IPS-20b (cell line): ENCODE results near the gene LRRC49.
A peak's percentile ranks its signal among the peaks of the same experiment; 100 is the strongest.

Source experiments
- H3K27ac ChIP-seq: one replicate; pipeline ENCODE4 v1.5.1; 2013; ENCODE audit warnings: low read length
- H3K27me3 ChIP-seq: 2 replicates; pipeline ENCODE4 v1.6.1; 2013; ENCODE audit warnings: mild to moderate bottlenecking, low read length, inconsistent platforms; ENCODE audit not compliant: insufficient read depth
- H3K36me3 ChIP-seq: 2 replicates; pipeline ENCODE4 v1.6.1; 2013; ENCODE audit warnings: low read depth, mild to moderate bottlenecking, inconsistent platforms, low read length, moderate library complexity; ENCODE audit not compliant: insufficient read depth
- H3K4me1 ChIP-seq: 2 replicates; pipeline ENCODE4 v1.6.1; 2013; ENCODE audit warnings: mild to moderate bottlenecking, control low read depth, inconsistent platforms, low read length, moderate library complexity; ENCODE audit not compliant: insufficient read depth
- H3K4me3 ChIP-seq: 2 replicates; pipeline ENCODE4 v1.5.1; 2013; ENCODE audit warnings: mild to moderate bottlenecking, low read length, inconsistent platforms
- H3K9ac ChIP-seq: 2 replicates; pipeline ENCODE4 v1.6.1; 2013; ENCODE audit warnings: low read depth, mild to moderate bottlenecking, inconsistent platforms, low read length, moderate library complexity
- H3K9me3 ChIP-seq: 2 replicates; pipeline ENCODE4 v1.6.1; 2013; ENCODE audit warnings: mild to moderate bottlenecking, low read depth, low read length, inconsistent platforms; ENCODE audit not compliant: insufficient read depth

Gene LRRC49

DNA sequence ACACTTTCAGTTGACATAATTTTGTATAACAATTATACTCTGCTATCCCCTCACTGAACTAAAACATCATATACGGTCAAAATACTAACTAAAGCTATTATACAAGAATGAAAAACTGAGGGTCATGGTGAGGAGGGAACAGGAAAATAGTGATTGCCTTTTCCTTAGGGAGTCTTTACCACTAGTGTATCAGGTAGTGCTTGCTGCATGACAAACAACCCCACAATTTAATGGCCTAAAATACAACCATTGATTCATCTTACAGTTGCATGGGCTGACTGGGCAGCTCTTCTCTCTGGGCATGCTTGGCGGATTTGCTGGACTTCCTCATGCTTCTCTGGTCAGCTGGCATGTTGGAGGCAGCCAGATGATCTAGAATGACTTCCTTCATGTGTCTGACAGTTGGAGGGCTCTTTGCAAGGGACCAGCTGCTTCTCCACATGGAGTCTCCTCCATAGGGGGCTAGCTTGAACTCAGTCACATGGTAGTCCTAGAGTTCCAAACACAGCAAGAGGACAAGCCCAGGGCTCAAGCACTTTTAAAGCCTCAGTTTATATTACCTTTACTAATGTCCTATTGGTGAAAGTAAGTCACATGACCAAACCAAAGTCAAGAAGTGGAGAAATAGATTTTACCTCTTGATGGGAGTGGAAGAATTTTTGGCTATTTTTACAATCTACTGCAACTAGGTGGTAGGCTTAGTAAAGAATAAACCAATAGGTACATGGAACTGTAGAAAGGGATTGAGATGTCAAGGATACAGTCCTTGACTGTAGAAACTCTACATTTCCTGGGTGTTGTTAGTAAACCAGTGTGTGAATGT is 19.2 kb upstream of the LRRC49 start:
- Histone ChIP-seq H3K4me1 (no peaks in the 10 kb centered on the region), H3K4me3 (no peak overlapping the region), H3K27ac (no peak overlapping the region), H3K9me3 (peaks cover 7% of the 10 kb centered on the region), H3K36me3 (no peaks in the 10 kb centered on the region), H3K27me3 (no peaks in the 10 kb centered on the region), H3K9ac (no peak overlapping the region)

DNA sequence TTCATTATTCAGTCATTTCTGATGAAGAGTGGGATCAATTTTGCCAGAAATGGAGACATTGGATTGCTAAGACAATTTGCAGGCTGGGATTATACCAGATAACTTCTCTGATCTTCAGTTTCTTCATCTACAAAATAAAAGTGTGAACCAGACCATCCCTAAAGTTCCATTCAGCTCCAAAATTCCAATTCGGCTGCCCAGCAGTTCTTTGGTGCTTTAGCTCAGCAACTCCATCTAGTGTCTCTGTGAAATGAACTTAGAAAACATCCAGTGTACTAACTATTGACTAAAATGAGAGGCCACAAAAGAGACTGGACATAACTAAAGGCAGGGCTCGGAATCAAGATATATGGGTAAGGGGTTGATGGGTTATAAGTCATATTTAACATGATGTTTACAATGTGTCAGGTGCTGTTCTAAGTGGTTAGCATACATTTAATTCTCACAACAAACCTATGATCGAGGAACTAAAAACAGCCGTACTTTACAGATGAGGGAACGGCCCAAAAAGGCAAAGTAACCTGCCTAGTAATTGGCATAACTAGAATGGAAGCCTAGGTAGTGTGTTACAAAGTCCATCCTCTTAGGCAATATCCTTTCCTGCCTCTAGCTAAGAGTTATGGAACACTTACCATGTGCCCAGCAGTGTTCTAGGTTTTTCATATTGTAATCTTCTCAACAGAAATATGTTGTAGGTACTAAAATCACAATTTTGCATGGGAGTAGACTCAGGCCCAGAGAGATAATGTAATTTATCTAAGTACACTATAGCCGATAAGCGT is 17.4 kb upstream of the LRRC49 start:
- Histone ChIP-seq H3K27ac (no peak overlapping the region), H3K27me3 (no peaks in the 10 kb centered on the region), H3K4me3 (no peak overlapping the region), H3K36me3 (no peaks in the 10 kb centered on the region), H3K9me3 (peaks cover 7% of the 10 kb centered on the region), H3K4me1 (no peaks in the 10 kb centered on the region), H3K9ac (no peak overlapping the region)

DNA sequence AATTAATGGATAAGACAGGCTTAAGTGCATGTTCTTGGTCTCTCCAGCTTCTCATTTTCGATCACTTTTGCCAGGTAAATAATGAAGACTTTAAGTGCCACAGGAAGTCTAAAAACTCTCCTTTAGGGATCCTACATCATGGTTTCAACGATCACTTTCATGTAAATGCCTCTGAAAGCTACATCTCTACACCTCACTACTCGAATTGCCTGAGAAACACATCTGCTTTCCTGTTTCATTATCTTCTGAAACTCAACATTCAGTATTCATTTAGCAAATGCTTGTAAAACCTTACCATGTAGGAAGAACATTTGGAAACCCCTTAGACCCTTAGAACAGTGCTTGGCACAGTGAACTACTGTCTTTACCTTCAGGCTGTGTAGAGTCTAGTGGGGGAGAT is 16.6 kb upstream of the LRRC49 start:
- Histone ChIP-seq H3K4me3 (no peak overlapping the region), H3K9ac (no peak overlapping the region), H3K4me1 (no peaks in the 10 kb centered on the region), H3K9me3 (peaks cover 7% of the 10 kb centered on the region), H3K36me3 (no peaks in the 10 kb centered on the region), H3K27ac (no peak overlapping the region), H3K27me3 (no peaks in the 10 kb centered on the region)

- H3K4me3 ChIP-seq, result no peak overlapping the region
- H3K27me3 ChIP-seq, result no peaks in the 10 kb centered on the region
- H3K4me1 ChIP-seq, result no peaks in the 10 kb centered on the region
- H3K9me3 ChIP-seq, result peaks cover 7% of the 10 kb centered on the region
- no peaks in the 10 kb centered on the region for H3K36me3 ChIP-seq
- H3K27ac ChIP-seq, result no peak overlapping the region
- H3K9ac ChIP-seq, result no peak overlapping the region
These were observed 15.9 kb upstream of the LRRC49 start for GRCh38 chr15:70876683-70877082.

GRCh38 chr15:70879401-70879800 is 13.2 kb upstream of the LRRC49 start:
- H3K9ac ChIP-seq, result no peak overlapping the region
- H3K4me1 ChIP-seq, result no peaks in the 10 kb centered on the region
- no peak overlapping the region for H3K27ac ChIP-seq
- peaks cover 3% of the 10 kb centered on the region; the same call in 1 of the 2 replicates for H3K36me3 ChIP-seq
- no peaks in the 10 kb centered on the region for H3K27me3 ChIP-seq
- H3K9me3 ChIP-seq, result no peaks in the 10 kb centered on the region
- no peak overlapping the region for H3K4me3 ChIP-seq

DNA sequence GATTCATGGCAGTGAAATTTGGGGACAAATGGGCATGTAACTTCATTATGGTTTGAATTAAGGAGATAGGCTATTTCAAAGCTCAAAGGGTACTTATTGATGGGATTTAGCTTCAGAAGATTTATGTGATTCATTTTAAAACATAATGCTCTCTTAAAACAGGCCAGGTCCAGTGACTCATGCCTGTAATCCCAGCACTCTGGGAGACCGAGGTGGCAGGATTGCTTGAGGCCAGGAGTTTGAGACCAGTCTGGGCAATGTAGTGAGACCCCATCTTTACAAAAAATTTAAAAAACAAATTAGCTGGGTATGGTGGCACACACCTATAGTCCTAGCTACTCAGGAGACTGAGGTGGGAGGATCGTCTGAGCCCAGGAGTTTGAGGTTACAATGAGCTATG is 11.8 kb upstream of the LRRC49 start:
- Histone ChIP-seq H3K9me3 (no peaks in the 10 kb centered on the region), H3K9ac (no peak overlapping the region), H3K4me1 (no peaks in the 10 kb centered on the region), H3K27me3 (no peaks in the 10 kb centered on the region), H3K27ac (no peak overlapping the region), H3K4me3 (no peak overlapping the region), H3K36me3 (peaks cover 3% of the 10 kb centered on the region; the same call in 1 of the 2 replicates)

DNA sequence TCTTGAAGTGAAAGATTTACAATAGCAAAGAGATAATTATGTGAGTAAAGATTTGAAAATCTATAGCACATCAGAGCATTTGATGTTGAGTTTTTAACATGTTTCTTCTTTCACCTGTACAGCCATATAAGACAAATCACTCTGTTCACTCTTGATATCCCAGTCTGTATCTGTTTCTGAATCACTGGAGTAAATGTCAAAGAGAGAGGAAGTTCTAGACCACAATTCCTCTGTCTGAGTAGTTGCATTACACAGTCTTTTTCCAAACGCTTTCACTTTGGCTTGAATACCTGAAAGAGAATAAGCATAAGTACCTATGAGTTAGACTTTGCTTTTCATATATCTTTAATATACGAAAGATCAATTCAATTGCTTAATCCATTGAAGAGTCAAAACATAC is 10.3 kb upstream of the LRRC49 start:
- Histone ChIP-seq H3K4me3 (no peak overlapping the region), H3K27me3 (no peaks in the 10 kb centered on the region), H3K4me1 (no peaks in the 10 kb centered on the region), H3K9me3 (no peaks in the 10 kb centered on the region), H3K27ac (no peak overlapping the region), H3K36me3 (peaks cover 3% of the 10 kb centered on the region; the same call in 1 of the 2 replicates), H3K9ac (no peak overlapping the region)

DNA sequence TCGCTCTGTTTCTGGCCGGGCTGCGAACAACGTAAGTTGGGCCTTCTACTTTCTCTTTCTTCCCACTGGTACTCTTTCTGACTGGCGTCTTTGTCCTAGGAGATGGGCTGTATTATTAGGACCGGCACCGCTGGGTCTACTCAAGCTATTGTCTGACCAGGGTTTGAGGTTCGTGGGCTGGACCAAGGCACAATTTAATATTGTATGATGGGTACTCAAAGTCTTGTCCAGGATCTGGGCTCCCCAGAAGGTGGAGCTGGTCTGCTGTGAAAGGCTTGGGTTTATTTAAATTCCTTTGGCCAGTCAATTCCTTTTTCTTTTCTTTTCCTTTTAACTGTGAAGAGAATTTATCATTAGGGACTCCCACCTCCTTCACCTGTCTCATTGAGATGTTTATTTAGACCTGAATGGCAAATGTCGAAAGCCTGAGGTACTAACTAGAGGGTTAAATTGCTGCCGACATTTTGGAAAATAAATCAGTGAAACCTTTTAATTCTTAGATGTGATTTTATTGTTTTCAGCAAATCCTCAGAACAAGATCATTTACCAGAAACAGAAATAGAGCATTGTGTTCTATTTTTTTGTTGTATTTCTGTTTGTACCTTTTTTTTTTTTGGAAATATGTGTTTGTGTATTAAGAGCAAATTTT is 410 bp downstream of the LRRC49 start:
- Histone ChIP-seq H3K36me3 (peaks cover 8% of the 10 kb centered on the region; the same call in 1 of the 2 replicates), H3K9me3 (no peaks in the 10 kb centered on the region), H3K4me1 (peaks cover 10% of the 10 kb centered on the region; the same call in 1 of the 2 replicates), H3K4me3 (peak overlapping the region; percentile 80), H3K9ac (peak overlapping the region; percentile 81; the same call in 1 of the 2 replicates), H3K27ac (no peak overlapping the region), H3K27me3 (no peaks in the 10 kb centered on the region)

GRCh38 chr15:70902107-70902506 is 9.5 kb downstream of the LRRC49 start:
- Histone ChIP-seq H3K9ac (no peak overlapping the region), H3K27ac (no peak overlapping the region), H3K9me3 (no peaks in the 10 kb centered on the region)

DNA sequence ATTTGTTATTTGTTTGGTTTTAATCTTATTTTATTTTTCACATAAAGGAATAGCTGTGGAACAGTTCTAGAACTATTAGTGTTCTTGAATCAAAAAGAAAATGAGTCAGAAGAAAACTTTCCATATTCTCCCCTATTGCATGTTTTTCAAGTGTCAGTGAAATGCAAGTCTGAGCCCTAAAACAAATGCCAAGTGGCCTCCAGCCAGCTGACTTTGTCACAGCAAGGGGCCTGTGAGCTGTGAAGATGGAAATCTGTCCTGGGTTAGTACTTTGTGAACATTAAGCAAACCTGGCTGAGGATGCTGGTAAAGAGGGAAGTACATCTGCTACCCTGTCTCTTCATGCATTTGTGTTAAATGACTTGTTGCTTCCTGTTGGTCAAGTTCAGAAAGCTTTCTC is 14.2 kb downstream of the LRRC49 start:
- Histone ChIP-seq H3K9me3 (0 out of 2 replicates have a peak, but pooled peaks cover 4% of the 10 kb centered on the region), H3K27ac (no peak overlapping the region), H3K4me3 (no peak overlapping the region), H3K27me3 (no peaks in the 10 kb centered on the region), H3K36me3 (peaks cover 33% of the 10 kb centered on the region; the same call in 1 of the 2 replicates), H3K9ac (no peak overlapping the region), H3K4me1 (no peaks in the 10 kb centered on the region)

More at GRCh38 chr15:70902107-70902506, 9.5 kb downstream of the LRRC49 start:
- H3K27me3 ChIP-seq, result no peaks in the 10 kb centered on the region
- peaks cover 22% of the 10 kb centered on the region; the same call in 1 of the 2 replicates for H3K36me3 ChIP-seq
- H3K4me3 ChIP-seq, result no peak overlapping the region
- no peaks in the 10 kb centered on the region; the same call in 1 of the 2 replicates for H3K4me1 ChIP-seq

GRCh38 chr15:70907784-70908471 is 15.3 kb downstream of the LRRC49 start:
- H3K27ac ChIP-seq, result no peak overlapping the region
- H3K4me3 ChIP-seq, result no peak overlapping the region
- 0 out of 2 replicates have a peak, but pooled peaks cover 4% of the 10 kb centered on the region for H3K9me3 ChIP-seq
- H3K4me1 ChIP-seq, result no peaks in the 10 kb centered on the region
- H3K36me3 ChIP-seq, result peaks cover 33% of the 10 kb centered on the region; the same call in 1 of the 2 replicates
- H3K27me3 ChIP-seq, result no peaks in the 10 kb centered on the region
- no peak overlapping the region for H3K9ac ChIP-seq
